H1 (cell line): Measurements from ENCODE around the gene ME3. TPM values are rescaled to one million over a fixed set of nuclear protein-coding genes. Genes with fewer than 3 reads are reported as not detected.

Source experiments
- CTCF ChIA-PET: fragments of 300-600 bp; sonication (Branson Sonifier 250); formaldehyde crosslinking; loops from one replicate; lab custom pipeline; 2021; ENCODE audit not compliant: partially characterized antibody; lab: Charles Lee
- POLR2A ChIA-PET: fragments of 300-600 bp; sonication (Branson Sonifier 250); formaldehyde crosslinking; loops from one replicate; lab custom pipeline; 2021; ENCODE audit warnings: inconsistent platforms; ENCODE audit not compliant: partially characterized antibody; lab: Charles Lee
- DNase-seq, 2 experiments: peaks; one replicate each; pipeline versions ENCODE4 v3.0.0 to v3.0.0-alpha.2; 2010 to 2022; ENCODE audit warnings: low spot score in 2 of 2, low read depth in 1 of 2, mixed read lengths in 1 of 2
- FAIRE-seq: peaks from 2 replicates; lab custom pipeline; 2011; peaks lifted over from hg19 to GRCh38; lab: Jason Lieb, UNC
- H2AFZ ChIP-seq: 2 replicates; pipeline ENCODE4 v1.8.1; 2012; ENCODE audit warnings: low read length, inconsistent platforms
- H2AK5ac ChIP-seq: 2 replicates; pipeline ENCODE4 v1.6.1; 2013; ENCODE audit warnings: low read depth, low read length
- H2BK120ac ChIP-seq: replicated peaks from 2 replicates; pipeline ENCODE3; 2013; ENCODE audit warnings: low read depth, low read length, inconsistent platforms
- H2BK12ac ChIP-seq: 2 replicates; pipeline ENCODE4 v1.6.1; 2013; ENCODE audit warnings: low read depth, low read length
- H2BK15ac ChIP-seq: 2 replicates; pipeline ENCODE4 v1.6.1; 2013; ENCODE audit warnings: low read length
- H2BK20ac ChIP-seq: 2 replicates; pipeline ENCODE4 v1.6.1; 2013; ENCODE audit warnings: low read length
- H2BK5ac ChIP-seq: 2 replicates; pipeline ENCODE4 v1.6.1; 2013; ENCODE audit warnings: low read depth, low read length
- H3K14ac ChIP-seq: 2 replicates; pipeline ENCODE4 v1.6.1; 2013; ENCODE audit warnings: inconsistent platforms; ENCODE audit not compliant: insufficient read length
- H3K18ac ChIP-seq: 2 replicates; pipeline ENCODE4 v1.6.1; 2013; ENCODE audit warnings: low read length; ENCODE audit errors: extremely low read depth
- H3K23ac ChIP-seq: 2 replicates; pipeline ENCODE4 v1.6.1; 2013; ENCODE audit warnings: inconsistent platforms; ENCODE audit not compliant: insufficient read length
- H3K23me2 ChIP-seq: 2 replicates; pipeline ENCODE4 v1.6.1; 2013; ENCODE audit warnings: low read depth, low read length
- H3K27ac ChIP-seq: 2 replicates; pipeline ENCODE4 v1.6.1; 2011; ENCODE audit warnings: low read depth, low read length, inconsistent platforms
- H3K27me3 ChIP-seq, 4 experiments: replicated peaks in 1 of 4; 1 replicate in 1 of 4; 2 replicates in 3 of 4; pipeline versions ENCODE4 v1.6.1 to v1.8.1; 2011 to 2013; ENCODE audit warnings: low read length in 3 of 4, mild to moderate bottlenecking in 3 of 4, inconsistent platforms in 2 of 4, mixed read lengths in 2 of 4, moderate library complexity in 1 of 4; ENCODE audit not compliant: control insufficient read depth in 3 of 4, insufficient read depth in 3 of 4; ENCODE audit errors: extremely low read depth in 1 of 4
- H3K36me3 ChIP-seq, 4 experiments: 2 replicates each; pipeline versions ENCODE4 v1.6.1 to v1.8.1; 2011 to 2013; ENCODE audit warnings: mild to moderate bottlenecking in 4 of 4, low read length in 3 of 4, moderate library complexity in 2 of 4, control low read depth in 1 of 4, inconsistent platforms in 1 of 4; ENCODE audit not compliant: insufficient read depth in 4 of 4, control insufficient read depth in 2 of 4
- H3K4ac ChIP-seq: replicated peaks from 2 replicates; pipeline ENCODE3; 2013; ENCODE audit warnings: low read length, low read depth, mixed read lengths, inconsistent platforms; ENCODE audit not compliant: insufficient read length
- H3K4me1 ChIP-seq, 4 experiments: replicated peaks in 1 of 4; 1 replicate in 1 of 4; 2 replicates in 3 of 4; pipeline versions ENCODE4 v1.6.1 to v1.8.1; 2011 to 2013; ENCODE audit warnings: low read length in 3 of 4, inconsistent platforms in 2 of 4, mixed read lengths in 1 of 4; ENCODE audit not compliant: insufficient read depth in 4 of 4, control insufficient read depth in 3 of 4
- H3K4me2 ChIP-seq, 2 experiments: 2 replicates each; pipeline versions ENCODE4 v1.6.1 to v1.8.1; 2011 to 2013; ENCODE audit warnings: low read depth in 2 of 2, low read length in 2 of 2, control low read depth in 1 of 2, inconsistent platforms in 1 of 2, mild to moderate bottlenecking in 1 of 2; ENCODE audit not compliant: insufficient read depth in 1 of 2
- H3K4me3 ChIP-seq, 4 experiments: fragments of 200-600, 300-600 bp in 1 of 4; sonication (generic), shearing (Covaris generic), sonication (Bioruptor Twin) in 1 of 4; 2 replicates each; pipeline versions ENCODE4 v1.5.1 to v1.8.1; 2011 to 2016; ENCODE audit warnings: low read length in 4 of 4, low read depth in 3 of 4, control low read depth in 2 of 4, inconsistent platforms in 2 of 4, mild to moderate bottlenecking in 2 of 4, mixed read lengths in 1 of 4, moderate library complexity in 1 of 4; ENCODE audit not compliant: insufficient read depth in 2 of 4; ENCODE audit errors: extremely low read depth in 1 of 4
- H3K56ac ChIP-seq: replicated peaks from 2 replicates; pipeline ENCODE3; 2013; ENCODE audit warnings: low read depth, mild to moderate bottlenecking, mixed read lengths, low read length, inconsistent platforms; ENCODE audit not compliant: insufficient read length
- H3K79me1 ChIP-seq: 2 replicates; pipeline ENCODE4 v1.6.1; 2013; ENCODE audit warnings: low read depth, low read length, control low read depth
- H3K79me2 ChIP-seq, 2 experiments: 2 replicates each; pipeline versions ENCODE4 v1.6.1 to v1.8.1; 2012 to 2013; ENCODE audit warnings: low read length in 2 of 2, mild to moderate bottlenecking in 2 of 2, inconsistent platforms in 1 of 2; ENCODE audit not compliant: insufficient read depth in 2 of 2, control insufficient read depth in 1 of 2
- H3K9ac ChIP-seq, 4 experiments: replicated peaks in 1 of 4; 1 replicate in 1 of 4; 2 replicates in 3 of 4; pipeline versions ENCODE4 v1.6.1 to v1.8.1; 2011 to 2013; ENCODE audit warnings: low read depth in 3 of 4, low read length in 3 of 4, control low read depth in 2 of 4, mild to moderate bottlenecking in 2 of 4, moderate library complexity in 2 of 4, inconsistent platforms in 1 of 4; ENCODE audit errors: extremely low read depth in 1 of 4
- H3K9me3 ChIP-seq, 2 experiments: 2 replicates each; pipeline versions ENCODE4 v1.6.1 to v1.8.1; 2012 to 2013; ENCODE audit warnings: mild to moderate bottlenecking in 2 of 2, moderate library complexity in 2 of 2, control low read depth in 1 of 2, inconsistent platforms in 1 of 2, low read depth in 1 of 2, low read length in 1 of 2, mixed read lengths in 1 of 2; ENCODE audit not compliant: insufficient read depth in 2 of 2
- H4K20me1 ChIP-seq, 2 experiments: replicated peaks in 1 of 2; 2 replicates each; pipeline versions ENCODE3 to v1.8.1; 2011 to 2013; ENCODE audit warnings: inconsistent platforms in 2 of 2, low read length in 2 of 2, mild to moderate bottlenecking in 1 of 2; ENCODE audit not compliant: insufficient read depth in 2 of 2, control insufficient read depth in 1 of 2
- H4K5ac ChIP-seq: 2 replicates; pipeline ENCODE4 v1.6.1; 2013; ENCODE audit warnings: low read length, low read depth, mixed read lengths, inconsistent platforms; ENCODE audit not compliant: insufficient read length
- H4K8ac ChIP-seq: 2 replicates; pipeline ENCODE4 v1.8.0; 2013; ENCODE audit warnings: mild to moderate bottlenecking, moderate library complexity, low read length, inconsistent platforms; ENCODE audit not compliant: insufficient read depth; ENCODE audit errors: extremely low read depth
- H4K91ac ChIP-seq: replicated peaks from 2 replicates; pipeline ENCODE3; 2013; ENCODE audit warnings: low read length, mixed read lengths, inconsistent platforms; ENCODE audit not compliant: insufficient read length
- YY1 ChIP-seq: IDR thresholded peaks from 2 replicates; pipeline ENCODE4 v1.6.1; 2011; ENCODE audit warnings: low read depth, mild to moderate bottlenecking, low read length
- WGBS, 2 experiments: shearing (Covaris generic) in 1 of 2; methylation state at CpG; one replicate each; pipeline versions ENCODE4 v1.1.6 to v1.1.7; 2013 to 2015; ENCODE audit warnings: low lambda C conversion rate in 2 of 2, mixed read lengths in 2 of 2, inconsistent platforms in 1 of 2, low coverage in 1 of 2, missing lambda C conversion rate in 1 of 2; ENCODE audit not compliant: insufficient replicate concordance in 2 of 2, insufficient coverage in 1 of 2, insufficient read length in 1 of 2; ENCODE audit errors: extremely low coverage in 1 of 2, missing lambda C conversion rate in 1 of 2; 5-methylcytosine and 5-hydroxymethylcytosine counted together
- polyA plus RNA-seq, 7 experiments: library from polyadenylated mRNA; depleted of rRNA in 3 of 7; stranded (reverse) in 5 of 7; unstranded in 2 of 7; fragments of >200 nt in 5 of 7; fragments of 200-250 nt in 2 of 7; gene quantifications; 1 replicate in 5 of 7; 2 replicates in 1 of 7; 4 replicates in 1 of 7; pipeline versions ENCODE4 v1.2.1 to v1.2.3, GENCODE V29; 2011 to 2013; ENCODE audit warnings: missing spikeins in 2 of 7, mixed read lengths in 2 of 7
- total RNA-seq: library from RNA; stranded (reverse); fragmentation: NEBNext Ultra II Directional; extraction: Animal tissue kit (Norgen Biotek cat#: 25700); gene quantifications from 2 replicates; pipeline ENCODE4 v1.2.1, GENCODE V29; 2021

The ME3 gene
- total and polyA plus RNA-seq, 2 of the 8 experiments (the other 6 are each of a cell fraction or from before 2014, with no cell fraction given): 1.5 to 2.8 TPM

GRCh38 chr11:86676010-86676409 lies 3.6 kb upstream of the ME3 start:
- H3K9me3 ChIP-seq: no peaks in the 10 kb centered on the region
- H3K23me2 ChIP-seq: peaks cover 12% of the 10 kb centered on the region; the same call in 1 of the 2 replicates
- H3K4me2 ChIP-seq: no peak overlapping the region
- no peak overlapping the region for H3K4me3 ChIP-seq
- peaks cover 5 to 18% (median 9%) of the 10 kb centered on the region in 4 experiments; a peak in 6 of 7 replicates for H3K4me1 ChIP-seq
- 67% methylated on average over 1 of the region's 1 CpG; no CpG with 5 or more reads in 1 of the 2 experiments for WGBS, 2 experiments
- no peak overlapping the region for H3K18ac ChIP-seq
- H3K36me3 ChIP-seq: no peaks in the 10 kb centered on the region
- no peak overlapping the region for H3K4ac ChIP-seq
- no peaks in the 10 kb centered on the region for H4K20me1 ChIP-seq
- H3K9ac ChIP-seq: no peak overlapping the region
- 0 out of 2 replicates have a peak overlapping the region, but pooled peaks have one; percentile 87 for H2BK20ac ChIP-seq
- CTCF ChIA-PET: interaction anchor here (0.6 to 1.8 kb wide), 17 partner anchors 8 to 233 kb away, joined by 3 to 7 read pairs (median 4); partner anchors contain the start of gene PRSS23
- FAIRE-seq: no peak
- H3K56ac ChIP-seq: no peak overlapping the region
- 0 out of 2 replicates have a peak overlapping the region, but pooled peaks have one; percentile 63 for H2BK15ac ChIP-seq
- H2AFZ ChIP-seq: no peak overlapping the region
- H3K79me2 ChIP-seq: no peaks in the 10 kb centered on the region
- H3K23ac ChIP-seq: no peak overlapping the region
- no peak overlapping the region for H2BK12ac ChIP-seq
- H2AK5ac ChIP-seq: no peak overlapping the region
- H4K91ac ChIP-seq: no peak overlapping the region
- POLR2A ChIA-PET: no interaction called here
- no peak overlapping the region for H2BK5ac ChIP-seq
- no peak for DNase-seq
- H3K27me3 ChIP-seq: peaks cover 0 to 28% (median 20%) of the 10 kb centered on the region in 4 experiments; a peak in 5 of 7 replicates
- TF ChIP-seq YY1: no peak
- H2BK120ac ChIP-seq: no peak overlapping the region
- no peak overlapping the region for H3K14ac ChIP-seq
- H4K5ac ChIP-seq: no peak overlapping the region
- no peaks in the 10 kb centered on the region for H3K79me1 ChIP-seq
- H4K8ac ChIP-seq: no peak overlapping the region
- H3K27ac ChIP-seq: no peak overlapping the region
